ENCODE results near the gene PACS2. TPM values are rescaled to one million over a fixed set of nuclear protein-coding genes. Genes with fewer than 3 reads are reported as not detected.

Gene PACS2
- total RNA-seq, 1 experiment from 2014 or later: 57.7 TPM

DNA sequence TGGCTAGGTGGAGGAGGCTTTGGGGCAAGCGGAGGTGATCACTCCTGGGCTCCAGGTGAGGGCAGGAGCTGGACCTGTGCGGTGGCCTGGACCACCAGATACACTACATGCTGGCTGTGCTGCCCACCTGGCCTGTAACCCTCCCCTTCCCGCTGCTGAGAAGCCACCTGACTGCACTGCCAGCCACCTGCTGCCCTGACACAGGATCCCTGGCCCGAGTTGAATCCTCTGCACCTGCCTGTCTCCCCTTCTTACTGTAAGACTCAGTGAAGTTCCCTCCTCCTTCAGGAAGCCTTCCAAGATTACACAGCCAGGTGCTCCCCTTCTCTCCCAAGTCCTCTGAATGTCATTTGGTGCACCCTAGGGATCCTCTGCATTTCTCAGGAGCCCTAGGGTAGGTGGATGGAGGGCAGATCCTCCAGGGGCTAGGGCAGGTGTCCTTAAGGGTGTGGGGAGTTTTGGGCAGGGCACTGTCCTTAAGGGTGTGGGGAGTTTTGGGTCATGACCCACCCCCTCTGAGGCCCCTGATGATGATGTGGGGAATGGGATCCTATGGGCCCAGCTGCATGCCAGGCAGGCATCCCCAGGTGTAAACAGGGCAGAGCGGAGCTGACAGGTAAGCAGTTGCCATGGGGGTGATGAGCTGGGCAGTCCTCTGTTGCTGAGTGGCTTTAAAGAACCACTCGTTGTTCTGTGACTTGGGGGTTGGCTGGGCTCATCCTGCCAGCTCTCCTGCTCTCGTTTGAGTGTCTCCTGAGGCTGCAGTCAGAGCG is 98.4 kb downstream of the PACS2 start:
- no peak for DNase-seq (ENCODE audit: unreplicated experiment)
- Mint-ChIP-seq H3K4me3 (ENCODE audit: unreplicated experiment) (no peak overlapping the region), H3K4me1 (ENCODE audit: insufficient read depth, unreplicated experiment) (no peaks in the 10 kb centered on the region), H3K27me3 (ENCODE audit: insufficient read depth, unreplicated experiment) (peaks cover 10% of the 10 kb centered on the region), H3K9me3 (ENCODE audit: unreplicated experiment) (no peaks in the 10 kb centered on the region), H3K36me3 (ENCODE audit: insufficient read depth, unreplicated experiment) (no peaks in the 10 kb centered on the region), H3K27ac (ENCODE audit: low read depth, unreplicated experiment) (no peak overlapping the region)
- no TSS peak for BruUV-seq (replicated peaks)
- TF ChIP-seq, protein P1, sequence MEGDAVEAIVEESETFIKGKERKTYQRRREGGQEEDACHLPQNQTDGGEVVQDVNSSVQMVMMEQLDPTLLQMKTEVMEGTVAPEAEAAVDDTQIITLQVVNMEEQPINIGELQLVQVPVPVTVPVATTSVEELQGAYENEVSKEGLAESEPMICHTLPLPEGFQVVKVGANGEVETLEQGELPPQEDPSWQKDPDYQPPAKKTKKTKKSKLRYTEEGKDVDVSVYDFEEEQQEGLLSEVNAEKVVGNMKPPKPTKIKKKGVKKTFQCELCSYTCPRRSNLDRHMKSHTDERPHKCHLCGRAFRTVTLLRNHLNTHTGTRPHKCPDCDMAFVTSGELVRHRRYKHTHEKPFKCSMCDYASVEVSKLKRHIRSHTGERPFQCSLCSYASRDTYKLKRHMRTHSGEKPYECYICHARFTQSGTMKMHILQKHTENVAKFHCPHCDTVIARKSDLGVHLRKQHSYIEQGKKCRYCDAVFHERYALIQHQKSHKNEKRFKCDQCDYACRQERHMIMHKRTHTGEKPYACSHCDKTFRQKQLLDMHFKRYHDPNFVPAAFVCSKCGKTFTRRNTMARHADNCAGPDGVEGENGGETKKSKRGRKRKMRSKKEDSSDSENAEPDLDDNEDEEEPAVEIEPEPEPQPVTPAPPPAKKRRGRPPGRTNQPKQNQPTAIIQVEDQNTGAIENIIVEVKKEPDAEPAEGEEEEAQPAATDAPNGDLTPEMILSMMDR (IDR thresholded peaks at IDR 0.05; ENCODE audit: unreplicated experiment): no peak
- ChIA-PET POLR2A (interaction anchor here (1.3 kb wide), 1 partner anchor 9 kb away, joined by 3 read pairs; no protein-coding TSS in a partner anchor), CTCF (interaction anchor here (0.6 kb wide), 1 partner anchor 9 kb away, joined by 3 read pairs; no protein-coding TSS in a partner anchor)
- intact Hi-C loops (cut with micrococcal nuclease): no loop called here

DNA sequence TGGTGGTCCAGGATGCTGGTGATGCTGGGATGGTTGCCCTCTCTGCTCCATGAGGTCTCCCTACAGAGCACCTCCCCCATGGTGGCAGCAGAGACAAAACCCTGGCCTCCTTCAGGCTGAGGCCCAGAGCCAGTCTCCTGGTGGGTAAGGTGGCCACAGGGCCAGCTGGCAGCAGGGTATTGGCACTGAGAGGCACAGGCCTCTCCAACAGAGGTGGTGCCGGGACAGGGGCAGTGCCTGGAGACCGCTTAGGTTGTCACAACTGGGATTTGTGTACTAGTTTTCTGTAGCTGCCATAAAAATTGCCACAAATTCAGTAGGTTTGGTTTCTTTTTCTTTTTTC is 99.0 kb downstream of the PACS2 start:
- no peaks in the 10 kb centered on the region for H3K9me3 Mint-ChIP-seq (ENCODE audit: unreplicated experiment)
- H3K27ac Mint-ChIP-seq (ENCODE audit: low read depth, unreplicated experiment): no peak overlapping the region
- no peak for DNase-seq (ENCODE audit: unreplicated experiment)
- no TSS peak for BruUV-seq (replicated peaks)
- no peak overlapping the region for H3K4me3 Mint-ChIP-seq (ENCODE audit: unreplicated experiment)
- TF ChIP-seq, protein P1 (IDR thresholded peaks at IDR 0.05; ENCODE audit: unreplicated experiment): no peak
- CTCF ChIA-PET: interaction anchor here (0.6 kb wide), 1 partner anchor 8 kb away, joined by 3 read pairs; no protein-coding TSS in a partner anchor
- POLR2A ChIA-PET: interaction anchor here (1.3 kb wide), 1 partner anchor 10 kb away, joined by 3 read pairs; no protein-coding TSS in a partner anchor
- no peaks in the 10 kb centered on the region for H3K4me1 Mint-ChIP-seq (ENCODE audit: insufficient read depth, unreplicated experiment)
- peaks cover 10% of the 10 kb centered on the region for H3K27me3 Mint-ChIP-seq (ENCODE audit: insufficient read depth, unreplicated experiment)
- no peaks in the 10 kb centered on the region for H3K36me3 Mint-ChIP-seq (ENCODE audit: insufficient read depth, unreplicated experiment)
- intact Hi-C loops (cut with micrococcal nuclease): no loop called here

DNA sequence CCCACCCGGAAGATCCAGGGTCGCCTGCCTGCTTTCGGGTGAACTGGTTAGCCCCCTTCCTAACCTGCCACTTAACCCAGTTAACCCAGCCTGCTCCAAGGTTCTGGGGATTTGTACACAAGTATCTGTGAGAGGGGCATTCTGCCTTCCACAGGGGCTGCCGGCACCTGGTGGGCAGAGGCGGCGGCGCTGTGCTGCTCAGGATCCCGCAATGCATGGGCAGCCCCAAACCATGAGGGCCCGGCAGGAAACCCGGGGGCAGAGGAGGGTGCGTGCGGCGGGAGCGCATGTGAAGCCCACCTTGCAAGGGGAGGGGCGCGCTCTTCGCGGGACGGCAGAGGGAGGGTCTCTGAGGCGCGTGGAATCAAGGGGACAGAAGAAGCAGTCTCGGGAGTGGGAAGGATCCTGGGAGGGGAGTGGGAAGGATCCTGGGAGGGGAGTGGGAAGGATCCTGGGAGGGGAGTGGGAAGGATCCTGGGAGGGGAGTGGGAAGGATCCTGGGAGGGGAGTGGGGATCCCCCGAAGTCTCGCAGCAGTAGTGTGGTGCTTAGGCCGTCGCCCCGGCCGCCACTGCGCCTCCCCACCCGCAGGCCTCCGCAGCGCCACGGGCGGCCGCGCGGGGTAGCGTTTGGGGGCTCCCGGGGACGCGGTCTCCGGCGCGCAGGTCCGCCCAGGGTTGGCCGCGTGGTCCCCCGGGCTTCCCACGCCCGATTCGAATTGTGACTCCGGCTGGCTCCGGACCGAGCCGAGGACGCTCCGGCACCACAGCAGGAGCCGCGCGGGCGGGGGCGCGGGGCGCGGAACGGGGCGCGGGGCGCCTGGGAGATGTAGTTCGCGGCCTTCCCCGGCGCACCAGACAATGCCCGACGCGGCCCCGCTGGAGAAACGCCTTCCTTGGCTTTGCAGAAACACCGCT is 100.2 kb downstream of the PACS2 start:
- DNase-seq (ENCODE audit: unreplicated experiment): no peak
- no peaks in the 10 kb centered on the region for H3K9me3 Mint-ChIP-seq (ENCODE audit: unreplicated experiment)
- no peak overlapping the region for H3K4me3 Mint-ChIP-seq (ENCODE audit: unreplicated experiment)
- peaks cover 10% of the 10 kb centered on the region for H3K27me3 Mint-ChIP-seq (ENCODE audit: insufficient read depth, unreplicated experiment)
- TF ChIP-seq, protein P1 (IDR thresholded peaks at IDR 0.05; ENCODE audit: unreplicated experiment): peak; percentile 32
- intact Hi-C loops (cut with micrococcal nuclease): no loop called here
- H3K4me1 Mint-ChIP-seq (ENCODE audit: insufficient read depth, unreplicated experiment): no peaks in the 10 kb centered on the region
- no peak overlapping the region for H3K27ac Mint-ChIP-seq (ENCODE audit: low read depth, unreplicated experiment)
- CTCF ChIA-PET: interaction anchor here (0.7 kb wide), 1 partner anchor 23 kb away, joined by 3 read pairs; no protein-coding TSS in a partner anchor
- H3K36me3 Mint-ChIP-seq (ENCODE audit: insufficient read depth, unreplicated experiment): no peaks in the 10 kb centered on the region
- BruUV-seq (replicated peaks): no TSS peak
- POLR2A ChIA-PET: interaction anchor here (1.3 kb wide), 1 partner anchor 11 kb away, joined by 3 read pairs; no protein-coding TSS in a partner anchor
